Measurements from ENCODE around the gene TMEM121. TPM values are rescaled to one million over a fixed set of nuclear protein-coding genes. Genes with fewer than 3 reads are reported as not detected.

Gene TMEM121
- total RNA-seq, 1 experiment from 2014 or later, result not detected

DNA sequence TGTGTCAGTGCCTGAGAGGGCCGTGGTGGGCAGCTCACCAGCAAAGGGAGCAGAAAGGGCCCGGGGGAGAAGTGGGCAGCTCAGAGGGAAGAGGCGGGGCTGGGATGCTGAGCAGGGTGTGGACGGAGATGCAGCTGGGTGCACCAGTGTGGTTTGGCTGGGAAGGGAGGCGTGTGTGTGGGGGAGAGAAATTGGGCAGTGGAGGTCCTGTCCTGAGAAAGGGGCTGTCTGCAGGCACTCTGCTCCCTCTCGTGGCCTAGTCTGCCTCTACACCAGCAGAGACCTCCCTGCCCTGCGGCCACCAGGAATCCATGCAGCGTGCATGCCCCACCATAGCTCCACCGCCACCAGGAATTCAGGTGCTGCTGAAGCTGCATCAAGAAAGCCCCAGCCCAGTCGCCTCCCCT, 6.4 kb downstream of the TMEM121 start:
- H3K4me2 ChIP-seq (ENCODE audit: low read depth, low read length, poor library complexity, severe bottlenecking), result peak overlapping the region; percentile 24

DNA sequence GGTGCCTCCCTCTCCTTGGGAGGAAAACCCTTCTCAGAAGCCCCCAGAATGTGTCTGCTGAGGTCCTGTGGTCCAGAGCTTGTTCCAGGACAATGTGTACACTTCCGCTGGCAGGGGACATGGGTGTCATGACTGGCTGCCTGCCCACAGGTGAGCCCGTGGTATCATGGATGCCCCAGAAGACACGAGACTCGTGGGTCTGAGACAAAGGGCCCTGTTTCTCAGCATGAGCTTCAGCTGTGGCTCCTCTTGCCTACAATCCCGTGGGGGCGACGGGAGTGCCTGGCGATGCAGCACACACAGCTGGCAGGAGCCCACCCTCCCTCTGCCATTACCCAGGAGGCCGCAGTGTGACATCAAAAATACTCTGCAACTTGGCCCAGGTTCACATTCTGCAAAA, 7.0 kb downstream of the TMEM121 start:
- peaks cover 6% of the 10 kb centered on the region; the same call in 1 of the 2 replicates for H4K20me1 ChIP-seq (ENCODE audit: insufficient read depth, low read depth, low read length)

More for the DNA sequence above, 6.4 kb downstream of the TMEM121 start:
- H3K79me2 ChIP-seq (ENCODE audit: low read length), result no peaks in the 10 kb centered on the region
- H3K27me3 ChIP-seq (ENCODE audit: low read length), result no peaks in the 10 kb centered on the region
- DNase-seq, result peak; percentile 89
- no peaks in the 10 kb centered on the region for H3K9me2 ChIP-seq (replicated peaks; ENCODE audit: insufficient read depth, low read length)
- H3K36me3 ChIP-seq (ENCODE audit: insufficient read depth, low read length), result no peaks in the 10 kb centered on the region
- peaks cover 6% of the 10 kb centered on the region; the same call in 1 of the 2 replicates for H4K20me1 ChIP-seq (ENCODE audit: insufficient read depth, low read depth, low read length)
- no peak overlapping the region for H3K27ac ChIP-seq (ENCODE audit: low read length)
- H3K9ac ChIP-seq (ENCODE audit: low read length), result peak overlapping the region; percentile 3; the same call in 1 of the 2 replicates
- H2AFZ ChIP-seq (ENCODE audit: low read length), result no peak overlapping the region
- H3K4me3 ChIP-seq (ENCODE audit: low read length), result no peak overlapping the region
- peaks cover 52% of the 10 kb centered on the region for H3K4me1 ChIP-seq (ENCODE audit: low read length)
- no peaks in the 10 kb centered on the region for H3K9me3 ChIP-seq (ENCODE audit: low read length)

DNA sequence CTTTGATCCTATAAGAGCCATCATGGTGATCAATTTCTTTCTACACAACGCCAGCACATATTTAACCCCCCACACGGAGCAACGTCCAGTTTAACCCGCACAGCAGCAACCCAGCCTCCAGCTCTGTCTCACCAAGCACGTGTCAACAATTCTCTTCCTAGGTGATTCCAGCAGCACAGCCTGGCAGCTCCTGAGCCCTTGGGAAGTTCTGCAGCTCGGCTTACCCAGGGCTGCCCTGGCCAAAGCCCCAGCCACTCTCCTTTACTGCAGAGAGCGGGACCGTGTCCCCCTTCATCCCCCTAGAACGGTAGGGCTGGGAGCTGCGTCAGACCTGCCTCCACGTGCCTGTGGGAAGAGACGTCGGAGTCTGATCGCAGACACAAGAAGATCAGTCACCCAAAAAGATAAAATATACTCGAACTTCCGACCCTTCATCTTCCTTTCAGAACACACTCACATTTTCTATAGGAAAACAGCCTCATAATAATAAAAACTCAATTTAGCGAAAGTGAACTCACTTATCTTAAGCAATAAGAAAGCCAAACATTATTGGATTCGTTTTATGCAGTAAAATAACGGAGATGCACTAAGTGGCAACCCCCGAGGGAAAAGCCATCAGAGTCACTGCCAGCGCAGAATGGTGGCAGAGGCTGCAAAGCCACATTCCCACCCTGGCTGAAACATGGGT, 7.6 kb downstream of the TMEM121 start:
- Histone ChIP-seq H4K20me1 (ENCODE audit: insufficient read depth, low read depth, low read length) (peaks cover 6% of the 10 kb centered on the region; the same call in 1 of the 2 replicates), H3K36me3 (ENCODE audit: insufficient read depth, low read length) (no peaks in the 10 kb centered on the region), H3K4me2 (ENCODE audit: low read depth, low read length, poor library complexity, severe bottlenecking) (no peak overlapping the region), H3K9me2 (replicated peaks; ENCODE audit: insufficient read depth, low read length) (no peaks in the 10 kb centered on the region), H3K4me1 (ENCODE audit: low read length) (peaks cover 40% of the 10 kb centered on the region), H3K9me3 (ENCODE audit: low read length) (no peaks in the 10 kb centered on the region), H3K9ac (ENCODE audit: low read length) (no peak overlapping the region), H3K27ac (ENCODE audit: low read length) (no peak overlapping the region), H3K79me2 (ENCODE audit: low read length) (no peaks in the 10 kb centered on the region), H3K4me3 (ENCODE audit: low read length) (no peak overlapping the region), H3K27me3 (ENCODE audit: low read length) (no peaks in the 10 kb centered on the region), H2AFZ (ENCODE audit: low read length) (no peak overlapping the region)
- DNase-seq, result no peak

More for the DNA sequence above, 7.0 kb downstream of the TMEM121 start:
- peaks cover 46% of the 10 kb centered on the region for H3K4me1 ChIP-seq (ENCODE audit: low read length)
- no peaks in the 10 kb centered on the region for H3K9me2 ChIP-seq (replicated peaks; ENCODE audit: insufficient read depth, low read length)
- H3K4me2 ChIP-seq (ENCODE audit: low read depth, low read length, poor library complexity, severe bottlenecking), result no peak overlapping the region
- H3K4me3 ChIP-seq (ENCODE audit: low read length), result no peak overlapping the region
- no peak overlapping the region for H3K27ac ChIP-seq (ENCODE audit: low read length)
- no peak overlapping the region for H2AFZ ChIP-seq (ENCODE audit: low read length)
- H3K9me3 ChIP-seq (ENCODE audit: low read length), result no peaks in the 10 kb centered on the region
- H3K27me3 ChIP-seq (ENCODE audit: low read length), result no peaks in the 10 kb centered on the region
- H3K79me2 ChIP-seq (ENCODE audit: low read length), result no peaks in the 10 kb centered on the region
- H3K36me3 ChIP-seq (ENCODE audit: insufficient read depth, low read length), result no peaks in the 10 kb centered on the region
- no peak for DNase-seq
- H3K9ac ChIP-seq (ENCODE audit: low read length), result no peak overlapping the region

DNA sequence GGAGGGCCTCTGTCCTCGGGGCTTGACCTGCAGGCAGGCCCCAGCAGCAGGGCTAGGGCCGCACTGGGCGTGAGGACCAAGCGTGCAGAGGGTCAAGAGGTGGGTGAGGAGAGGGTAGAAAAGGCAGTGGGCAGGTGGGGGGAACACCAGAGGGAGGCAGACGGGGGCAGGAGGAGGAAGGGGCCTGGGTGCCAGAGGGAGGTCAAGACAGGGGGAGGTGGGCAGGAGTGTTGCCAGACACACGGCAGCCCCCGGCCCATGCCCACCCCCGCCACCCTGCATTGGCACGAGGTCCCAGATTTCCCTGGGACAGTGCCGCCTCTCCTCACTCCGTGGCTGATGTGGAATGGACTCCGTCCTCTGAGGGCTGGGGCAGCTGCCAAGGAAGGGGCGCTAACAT, 8.2 kb downstream of the TMEM121 start:
- Histone ChIP-seq H2AFZ (ENCODE audit: low read length) (no peak overlapping the region), H3K9me2 (replicated peaks; ENCODE audit: insufficient read depth, low read length) (no peaks in the 10 kb centered on the region), H3K27me3 (ENCODE audit: low read length) (no peaks in the 10 kb centered on the region), H3K79me2 (ENCODE audit: low read length) (no peaks in the 10 kb centered on the region), H3K9me3 (ENCODE audit: low read length) (no peaks in the 10 kb centered on the region), H3K4me3 (ENCODE audit: low read length) (no peak overlapping the region), H3K4me1 (ENCODE audit: low read length) (peaks cover 34% of the 10 kb centered on the region), H3K4me2 (ENCODE audit: low read depth, low read length, poor library complexity, severe bottlenecking) (no peak overlapping the region), H3K27ac (ENCODE audit: low read length) (no peak overlapping the region), H3K36me3 (ENCODE audit: insufficient read depth, low read length) (no peaks in the 10 kb centered on the region), H3K9ac (ENCODE audit: low read length) (no peak overlapping the region), H4K20me1 (ENCODE audit: insufficient read depth, low read depth, low read length) (peaks cover 6% of the 10 kb centered on the region; the same call in 1 of the 2 replicates)
- DNase-seq, result no peak

DNA sequence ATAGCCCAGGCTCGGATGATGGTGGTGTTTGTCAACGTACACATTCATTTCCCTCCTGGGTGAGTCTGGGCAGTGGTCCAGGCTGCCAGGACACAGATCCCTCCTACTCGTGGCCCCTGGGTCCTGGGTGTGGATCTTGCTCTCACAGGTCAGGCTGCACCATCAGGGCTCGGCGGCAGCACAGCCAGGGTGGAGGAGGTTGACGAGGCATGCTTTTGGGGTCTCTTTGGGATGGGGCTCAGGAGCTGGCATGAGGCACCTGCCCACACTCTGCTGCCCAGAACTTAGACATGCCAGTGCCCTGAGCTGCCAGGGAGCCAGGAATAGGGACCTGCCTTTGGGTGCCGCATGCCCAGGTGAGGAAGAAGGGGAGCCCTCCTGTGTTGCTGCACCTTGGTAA, 9.7 kb downstream of the TMEM121 start:
- no peaks in the 10 kb centered on the region for H3K79me2 ChIP-seq (ENCODE audit: low read length)
- H3K9me3 ChIP-seq (ENCODE audit: low read length), result no peaks in the 10 kb centered on the region
- no peak overlapping the region for H2AFZ ChIP-seq (ENCODE audit: low read length)
- no peak overlapping the region for H3K9ac ChIP-seq (ENCODE audit: low read length)
- no peak for DNase-seq
- H3K4me1 ChIP-seq (ENCODE audit: low read length), result peaks cover 22% of the 10 kb centered on the region
- peaks cover 6% of the 10 kb centered on the region; the same call in 1 of the 2 replicates for H4K20me1 ChIP-seq (ENCODE audit: insufficient read depth, low read depth, low read length)
- no peaks in the 10 kb centered on the region for H3K9me2 ChIP-seq (replicated peaks; ENCODE audit: insufficient read depth, low read length)
- H3K36me3 ChIP-seq (ENCODE audit: insufficient read depth, low read length), result no peaks in the 10 kb centered on the region
- H3K4me3 ChIP-seq (ENCODE audit: low read length), result no peak overlapping the region
- H3K27me3 ChIP-seq (ENCODE audit: low read length), result no peaks in the 10 kb centered on the region
- no peak overlapping the region for H3K27ac ChIP-seq (ENCODE audit: low read length)
- H3K4me2 ChIP-seq (ENCODE audit: low read depth, low read length, poor library complexity, severe bottlenecking), result no peak overlapping the region

DNA sequence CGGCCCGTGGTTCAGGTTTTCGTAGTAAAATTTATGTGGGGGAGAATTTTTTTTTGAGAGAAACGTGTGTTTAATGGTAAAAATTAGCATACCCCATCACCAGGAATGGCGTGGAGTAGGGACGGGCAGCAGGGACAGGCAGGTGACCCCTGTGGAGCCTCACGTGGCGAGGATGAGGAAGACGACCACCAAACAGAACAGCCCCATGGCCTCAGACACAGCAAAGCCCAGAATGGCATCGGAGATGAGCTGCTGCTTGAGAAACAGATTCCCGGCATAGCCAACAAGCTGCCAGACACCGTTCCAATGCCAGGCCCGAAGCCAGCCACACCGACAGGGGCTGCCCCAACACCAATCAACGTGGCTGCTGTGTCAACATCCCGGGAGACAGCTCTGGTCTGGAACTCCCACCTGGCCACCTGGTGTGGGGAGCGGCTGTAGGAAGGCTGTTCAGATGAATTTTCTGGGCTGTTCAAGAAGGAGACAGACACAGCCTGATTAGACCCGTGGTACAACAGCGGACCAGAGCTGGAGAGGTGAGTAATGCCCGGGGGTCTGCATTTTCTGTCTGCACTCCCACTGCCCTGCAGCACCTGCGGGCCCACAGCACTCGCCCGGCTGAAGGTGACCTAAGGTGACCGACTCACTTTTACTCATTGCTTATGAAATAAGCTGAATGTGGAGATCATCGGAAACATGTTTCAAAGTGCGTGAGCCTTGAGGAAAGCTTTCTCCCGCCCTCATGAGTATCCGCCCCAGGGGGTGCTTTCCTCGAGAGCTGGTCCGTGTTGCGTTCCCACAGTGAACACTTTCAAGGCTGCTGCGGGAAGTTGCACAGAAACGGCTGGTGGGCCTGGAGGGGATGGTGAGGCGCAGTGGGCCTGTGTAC, 10.6 kb downstream of the TMEM121 start:
- Histone ChIP-seq H3K9ac (ENCODE audit: low read length) (no peak overlapping the region), H3K4me1 (ENCODE audit: low read length) (peaks cover 13% of the 10 kb centered on the region), H3K36me3 (ENCODE audit: insufficient read depth, low read length) (no peaks in the 10 kb centered on the region), H4K20me1 (ENCODE audit: insufficient read depth, low read depth, low read length) (peaks cover 1% of the 10 kb centered on the region; the same call in 1 of the 2 replicates), H3K27ac (ENCODE audit: low read length) (no peak overlapping the region), H3K9me3 (ENCODE audit: low read length) (no peaks in the 10 kb centered on the region), H3K4me3 (ENCODE audit: low read length) (no peak overlapping the region), H2AFZ (ENCODE audit: low read length) (no peak overlapping the region), H3K9me2 (replicated peaks; ENCODE audit: insufficient read depth, low read length) (no peaks in the 10 kb centered on the region), H3K27me3 (ENCODE audit: low read length) (no peaks in the 10 kb centered on the region), H3K79me2 (ENCODE audit: low read length) (no peaks in the 10 kb centered on the region), H3K4me2 (ENCODE audit: low read depth, low read length, poor library complexity, severe bottlenecking) (no peak overlapping the region)
- DNase-seq, result no peak

DNA sequence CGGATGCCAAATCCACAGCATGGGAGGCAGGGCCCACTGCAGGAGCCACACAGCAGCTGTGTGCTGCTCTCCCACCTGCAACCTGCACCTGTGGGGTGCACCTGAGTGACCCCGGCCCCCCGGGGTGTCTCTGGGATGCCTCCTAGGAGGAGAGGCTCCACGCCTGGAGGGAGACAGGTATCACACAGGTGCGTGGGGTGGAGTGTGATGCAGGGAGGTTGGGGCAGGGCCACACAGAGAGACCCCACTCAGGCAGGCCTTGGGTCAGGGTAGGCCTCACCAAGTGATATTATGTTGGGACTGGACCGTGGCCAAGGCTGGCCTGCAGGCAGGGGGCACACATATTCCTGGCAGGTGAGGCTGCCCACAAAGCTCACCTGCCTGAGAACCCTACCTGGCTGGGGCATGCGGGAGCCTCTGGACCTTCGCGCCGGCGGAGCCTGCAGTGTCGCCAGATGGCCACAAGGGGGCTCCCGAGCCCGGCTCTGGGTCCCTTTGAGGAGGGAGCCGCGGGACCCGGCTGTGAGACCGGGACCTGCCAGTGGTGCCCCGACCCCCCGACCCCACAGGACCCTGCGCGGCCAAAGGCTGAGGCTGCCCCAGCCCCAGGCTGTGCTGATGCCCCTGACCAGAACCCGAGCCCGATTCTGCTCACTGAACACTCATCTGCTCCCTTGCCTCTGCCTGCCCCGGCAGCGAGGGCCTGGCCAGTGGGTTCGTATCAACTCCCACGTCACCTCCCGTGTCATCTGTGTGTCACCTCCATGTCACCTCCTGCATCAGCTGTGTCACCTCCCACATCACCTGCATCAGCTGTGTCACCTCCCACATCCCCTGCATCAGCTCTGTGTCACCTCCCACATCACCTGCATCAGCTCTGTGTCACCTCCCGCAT, 11.4 kb downstream of the TMEM121 start:
- Histone ChIP-seq H3K9me3 (ENCODE audit: low read length) (peaks cover under 1% of the 10 kb centered on the region; the same call in 1 of the 2 replicates), H3K79me2 (ENCODE audit: low read length) (no peaks in the 10 kb centered on the region), H3K9ac (ENCODE audit: low read length) (no peak overlapping the region), H3K4me1 (ENCODE audit: low read length) (peaks cover 4% of the 10 kb centered on the region), H3K4me2 (ENCODE audit: low read depth, low read length, poor library complexity, severe bottlenecking) (no peak overlapping the region), H3K9me2 (replicated peaks; ENCODE audit: insufficient read depth, low read length) (no peaks in the 10 kb centered on the region), H4K20me1 (ENCODE audit: insufficient read depth, low read depth, low read length) (no peaks in the 10 kb centered on the region; the same call in 1 of the 2 replicates), H2AFZ (ENCODE audit: low read length) (no peak overlapping the region), H3K4me3 (ENCODE audit: low read length) (no peak overlapping the region), H3K27me3 (ENCODE audit: low read length) (no peaks in the 10 kb centered on the region), H3K36me3 (ENCODE audit: insufficient read depth, low read length) (no peaks in the 10 kb centered on the region), H3K27ac (ENCODE audit: low read length) (no peak overlapping the region)
- peak; percentile 89 for DNase-seq
